H9 (cell line): ENCODE data around the gene UBE3B. TPM values are rescaled to one million over a fixed set of nuclear protein-coding genes. Genes with fewer than 3 reads are reported as not detected.

Experiments
- DNase-seq: peaks from one replicate; pipeline ENCODE4 v3.0.0-alpha.2; 2017
- H2AFZ ChIP-seq: one replicate; pipeline ENCODE4 v1.6.1; 2013; ENCODE audit warnings: mild to moderate bottlenecking, low read length, control low read depth, moderate library complexity
- H2AK5ac ChIP-seq: 2 replicates; pipeline ENCODE4 v1.6.1; 2013; ENCODE audit warnings: low read length, control low read depth, mixed read lengths; ENCODE audit not compliant: insufficient read length
- H2BK120ac ChIP-seq: one replicate; pipeline ENCODE4 v1.6.1; 2013; ENCODE audit warnings: low read depth, mild to moderate bottlenecking, low read length, control low read depth, inconsistent platforms; ENCODE audit not compliant: poor library complexity, severe bottlenecking
- H2BK12ac ChIP-seq: 2 replicates; pipeline ENCODE4 v1.6.1; 2013; ENCODE audit warnings: low read length, control low read depth, mixed read lengths, low read depth; ENCODE audit not compliant: insufficient read length
- H2BK15ac ChIP-seq: 2 replicates; pipeline ENCODE4 v1.6.1; 2013; ENCODE audit warnings: low read depth, low read length, control low read depth
- H2BK20ac ChIP-seq: one replicate; pipeline ENCODE4 v1.6.1; 2013; ENCODE audit warnings: low read depth, mild to moderate bottlenecking, low read length, control low read depth, inconsistent platforms; ENCODE audit not compliant: poor library complexity, severe bottlenecking
- H2BK5ac ChIP-seq: 2 replicates; pipeline ENCODE4 v1.6.1; 2013; ENCODE audit warnings: low read length, control low read depth, mixed read lengths; ENCODE audit not compliant: insufficient read length
- H3K14ac ChIP-seq: 2 replicates; pipeline ENCODE4 v1.6.1; 2013; ENCODE audit warnings: low read length, control low read depth; ENCODE audit not compliant: insufficient read depth
- H3K18ac ChIP-seq: 2 replicates; pipeline ENCODE4 v1.6.1; 2013; ENCODE audit warnings: low read depth, mild to moderate bottlenecking, mixed read lengths, low read length, control low read depth; ENCODE audit not compliant: insufficient read length
- H3K23ac ChIP-seq: 2 replicates; pipeline ENCODE4 v1.6.1; 2013; ENCODE audit warnings: low read length, control low read depth, mixed read lengths, low read depth; ENCODE audit not compliant: insufficient read length
- H3K23me2 ChIP-seq: 2 replicates; pipeline ENCODE4 v1.6.1; 2013; ENCODE audit warnings: low read depth, mild to moderate bottlenecking, mixed read lengths, low read length, control low read depth; ENCODE audit not compliant: insufficient read length, poor library complexity, severe bottlenecking
- H3K27ac ChIP-seq: 2 replicates; pipeline ENCODE4 v1.5.1; 2013; ENCODE audit warnings: low read length, control low read depth, mixed read lengths, low read depth; ENCODE audit not compliant: insufficient read length
- H3K27me3 ChIP-seq: 2 replicates; pipeline ENCODE4 v1.6.1; 2013; ENCODE audit warnings: low read length, control low read depth, inconsistent platforms; ENCODE audit not compliant: insufficient read depth
- H3K4ac ChIP-seq: 2 replicates; pipeline ENCODE4 v1.6.1; 2013; ENCODE audit warnings: low read depth, mild to moderate bottlenecking, control low read depth, inconsistent platforms, low read length, moderate library complexity
- H3K4me1 ChIP-seq: 2 replicates; pipeline ENCODE4 v1.6.1; 2013; ENCODE audit warnings: low read length, control low read depth, inconsistent platforms; ENCODE audit not compliant: insufficient read depth
- H3K4me2 ChIP-seq: 2 replicates; pipeline ENCODE4 v1.6.1; 2013; ENCODE audit warnings: low read length, control low read depth, mixed read lengths; ENCODE audit not compliant: insufficient read length, insufficient read depth
- H3K56ac ChIP-seq: 2 replicates; pipeline ENCODE4 v1.6.1; 2013; ENCODE audit warnings: low read depth, mild to moderate bottlenecking, mixed read lengths, low read length, control low read depth; ENCODE audit not compliant: insufficient read length
- H3K79me1 ChIP-seq: 2 replicates; pipeline ENCODE4 v1.6.1; 2013; ENCODE audit warnings: low read depth, mild to moderate bottlenecking, moderate library complexity, low read length, control low read depth, inconsistent platforms; ENCODE audit not compliant: insufficient read depth, poor library complexity, severe bottlenecking
- H3K79me2 ChIP-seq: 2 replicates; pipeline ENCODE4 v1.6.1; 2013; ENCODE audit warnings: low read length, control low read depth, inconsistent platforms; ENCODE audit not compliant: insufficient read depth
- H3K9ac ChIP-seq: 2 replicates; pipeline ENCODE4 v1.6.1; 2013; ENCODE audit warnings: low read length, control low read depth, mixed read lengths; ENCODE audit not compliant: insufficient read length; ENCODE audit errors: extremely low read depth
- H3K9me3 ChIP-seq: one replicate; pipeline ENCODE4 v1.6.1; 2013; ENCODE audit warnings: low read depth, low read length, inconsistent platforms; ENCODE audit not compliant: control insufficient read depth
- H3T11ph ChIP-seq: one replicate; pipeline ENCODE4 v1.6.1; 2013; ENCODE audit warnings: mild to moderate bottlenecking, low read length, control low read depth, inconsistent platforms
- H4K20me1 ChIP-seq: one replicate; pipeline ENCODE4 v1.6.1; 2013; ENCODE audit not compliant: control insufficient read depth, insufficient read length, insufficient read depth
- H4K5ac ChIP-seq: 2 replicates; pipeline ENCODE4 v1.6.1; 2013; ENCODE audit warnings: low read depth, mild to moderate bottlenecking, mixed read lengths, low read length, control low read depth; ENCODE audit not compliant: insufficient read length
- H4K8ac ChIP-seq: replicated peaks from 2 replicates; pipeline ENCODE4 v1.6.1; 2013; ENCODE audit warnings: low read length, control low read depth, mixed read lengths, low read depth; ENCODE audit not compliant: insufficient read length
- H4K91ac ChIP-seq: 2 replicates; pipeline ENCODE4 v1.6.1; 2013; ENCODE audit warnings: low read depth, mild to moderate bottlenecking, moderate library complexity, mixed read lengths, low read length, control low read depth; ENCODE audit not compliant: insufficient read length
- H3K27ac Mint-ChIP-seq, 3 experiments: 2 replicates in 2 of 3; 3 replicates in 1 of 3; pipeline ENCODE4 v1.8.0; 2020 to 2021; ENCODE audit warnings: mixed read lengths in 3 of 3, mild to moderate bottlenecking in 1 of 3, moderate library complexity in 1 of 3
- H3K27me3 Mint-ChIP-seq: 2 replicates; pipeline ENCODE4 v1.8.0; 2021; ENCODE audit warnings: low read depth, mild to moderate bottlenecking, moderate library complexity, mixed read lengths
- H3K36me3 Mint-ChIP-seq, 3 experiments: 2 replicates in 2 of 3; 3 replicates in 1 of 3; pipeline ENCODE4 v1.8.0; 2020 to 2021; ENCODE audit warnings: low read depth in 3 of 3, mixed read lengths in 3 of 3; ENCODE audit not compliant: insufficient read depth in 1 of 3
- H3K4me1 Mint-ChIP-seq, 2 experiments: 2 replicates each; pipeline ENCODE4 v1.8.0; 2020; ENCODE audit warnings: mixed read lengths in 2 of 2
- H3K4me3 Mint-ChIP-seq, 2 experiments: 2 replicates in 1 of 2; 3 replicates in 1 of 2; pipeline ENCODE4 v1.8.0; 2020 to 2021; ENCODE audit warnings: mild to moderate bottlenecking in 2 of 2, mixed read lengths in 2 of 2, moderate library complexity in 1 of 2
- H3K9me3 Mint-ChIP-seq, 2 experiments: 2 replicates in 1 of 2; 3 replicates in 1 of 2; pipeline ENCODE4 v1.8.0; 2020; ENCODE audit warnings: mild to moderate bottlenecking in 2 of 2, mixed read lengths in 2 of 2, moderate library complexity in 1 of 2
- CTCF ChIP-seq: fragments of 200-600 bp; sonication (generic); conservative IDR thresholded peaks from 3 replicates; pipeline ENCODE4 v1.8.0; 2021; ENCODE audit warnings: antibody characterized with exemption, mild to moderate bottlenecking
- WGBS: extraction: QIAGEN DNeasy Blood & Tissue Kit; methylation state at CpG from one replicate; pipeline ENCODE4 v1.1.7; 2013; ENCODE audit warnings: missing lambda C conversion rate, low lambda C conversion rate, mixed read lengths; ENCODE audit not compliant: insufficient read length; ENCODE audit errors: extremely low coverage; 5-methylcytosine and 5-hydroxymethylcytosine counted together
- total RNA-seq: library from RNA; stranded (reverse); gene quantifications from 2 replicates; pipeline ENCODE4 v1.2.1, GENCODE V29; 2021

The UBE3B gene
- total RNA-seq, 1 experiment from 2014 or later: 24.2 TPM

GRCh38 chr12:109504068-109504467 lies 26.6 kb downstream of the UBE3B start:
- H4K8ac ChIP-seq: no peak overlapping the region
- H3K4me1 ChIP-seq: no peaks in the 10 kb centered on the region
- H3K27me3 Mint-ChIP-seq: no peaks in the 10 kb centered on the region
- no peak overlapping the region for H3K9ac ChIP-seq
- no peaks in the 10 kb centered on the region for H3K79me1 ChIP-seq
- WGBS: no CpG with 5 or more reads among the region's 1 CpG
- no peaks in the 10 kb centered on the region for H3K9me3 ChIP-seq
- H2BK15ac ChIP-seq: no peak overlapping the region
- peaks cover 9 to 53% (median 41%) of the 10 kb centered on the region in 3 experiments; a peak in 6 of 7 replicates for H3K36me3 Mint-ChIP-seq
- H3K27ac ChIP-seq: no peak overlapping the region
- H2BK5ac ChIP-seq: no peak overlapping the region
- no peak overlapping the region for H2AK5ac ChIP-seq
- DNase-seq: no peak
- H4K5ac ChIP-seq: no peak overlapping the region
- no peak overlapping the region for H4K91ac ChIP-seq
- no peak overlapping the region for H3K18ac ChIP-seq
- no peak overlapping the region for H2BK20ac ChIP-seq
- no peaks in the 10 kb centered on the region for H3K79me2 ChIP-seq
- no peak overlapping the region for H3K4me3 Mint-ChIP-seq
- no peak overlapping the region for H2BK12ac ChIP-seq
- 0 out of 4 replicates have a peak, but pooled peaks cover 0 to 2% of the 10 kb centered on the region in 2 experiments for H3K4me1 Mint-ChIP-seq
- H3K23me2 ChIP-seq: no peaks in the 10 kb centered on the region
- TF ChIP-seq CTCF: no peak
- no peak overlapping the region for H3K4ac ChIP-seq
- no peak overlapping the region for H3K14ac ChIP-seq
- no peak overlapping the region for H2BK120ac ChIP-seq
- no peak overlapping the region for H3T11ph ChIP-seq
- no peaks in the 10 kb centered on the region for H3K9me3 Mint-ChIP-seq
- H4K20me1 ChIP-seq: no peaks in the 10 kb centered on the region
- no peak overlapping the region for H2AFZ ChIP-seq
- H3K23ac ChIP-seq: no peak overlapping the region
- H3K56ac ChIP-seq: no peak overlapping the region
- no peaks in the 10 kb centered on the region for H3K27me3 ChIP-seq
- no peak overlapping the region for H3K4me2 ChIP-seq
- peak overlapping the region in 2 of 3 experiments; percentile 24 to 58; a peak in 3 of 7 replicates for H3K27ac Mint-ChIP-seq
